ENCODE measurements around the gene LAMTOR5. TPM values are rescaled to one million over a fixed set of nuclear protein-coding genes. Genes with fewer than 3 reads are reported as not detected.
A peak's percentile ranks its signal among the peaks of the same experiment; 100 is the strongest.

The LAMTOR5 gene
- total RNA-seq (2014; rRNA removed; shearing (Covaris generic)) (67.1 and 145 TPM in 2 replicates), polyA plus RNA-seq (2016; fragmentation: Nextera tagmentation; extraction: Ambion mirVana) (307 and 318 TPM in 2 replicates)

GRCh38 chr1:110407260-110408210 is at the start of gene LAMTOR5:
TSS of gene LAMTOR5 (minus strand) at chr1:110407694. CDS start at chr1:110407620, 74 bp downstream.
- no peaks in the 10 kb centered on the region for H3K9me2 ChIP-seq (ENCODE audit: insufficient read depth)
- in situ Hi-C loops (cut with MboI) = loop anchor here (5.0 kb wide), 1 partner anchor 50 kb away; no protein-coding TSS in a partner anchor
- H2AFZ ChIP-seq = peak within 1 kb of the TSS; percentile 100
- peak within 1 kb of the TSS; percentile 76 for H3K27ac ChIP-seq
- DNase-seq = peak; percentile 93
- H3K9me3 ChIP-seq (ENCODE audit: low read depth) = no peaks in the 10 kb centered on the region
- peaks cover 6% of the 10 kb centered on the region; the same call in 1 of the 2 replicates for H3F3A ChIP-seq (ENCODE audit: insufficient read depth)
- peaks cover 12% of the 10 kb centered on the region for H3K4me1 ChIP-seq (ENCODE audit: insufficient read depth)
- 1% methylated on average over 63 to 76 of the region's 76 CpGs for WGBS, 2 experiments (ENCODE audit: low coverage in 1 of 2, low lambda C conversion rate in 2 of 2, missing lambda C conversion rate in 2 of 2)
- H3K9ac ChIP-seq = peak within 1 kb of the TSS; percentile 96
- no peaks in the 10 kb centered on the region for H3K27me3 ChIP-seq (replicated peaks; ENCODE audit: insufficient read depth)
- peaks cover 22% of the 10 kb centered on the region for H3K36me3 ChIP-seq (ENCODE audit: low read depth)
- no peaks in the 10 kb centered on the region for H4K20me1 ChIP-seq (ENCODE audit: insufficient read depth)
- H3K79me2 ChIP-seq (ENCODE audit: insufficient read depth) = peaks cover 51% of the 10 kb centered on the region
- peak within 1 kb of the TSS; percentile 99 for H3K4me3 ChIP-seq
- TF ChIP-seq EZH2phosphoT487 (IDR thresholded peaks at IDR 0.05; ENCODE audit: insufficient read depth, low read depth) (no peak), EZH2 (IDR thresholded peaks at IDR 0.05; ENCODE audit: insufficient read depth, poor library complexity, severe bottlenecking) (no peak)
- H3K4me2 ChIP-seq (ENCODE audit: unreplicated experiment) = peak within 1 kb of the TSS; percentile 100

GRCh38 chr1:110457206-110457605 is 49.7 kb upstream of the LAMTOR5 start:
- no peak for DNase-seq
- Histone ChIP-seq H3K9me3 (ENCODE audit: low read depth) (no peaks in the 10 kb centered on the region), H3K9ac (no peak overlapping the region), H2AFZ (no peak overlapping the region), H3F3A (ENCODE audit: insufficient read depth) (no peaks in the 10 kb centered on the region), H4K20me1 (ENCODE audit: insufficient read depth) (no peaks in the 10 kb centered on the region), H3K27me3 (replicated peaks; ENCODE audit: insufficient read depth) (peaks cover 7% of the 10 kb centered on the region), H3K79me2 (ENCODE audit: insufficient read depth) (no peaks in the 10 kb centered on the region), H3K27ac (no peak overlapping the region), H3K36me3 (ENCODE audit: low read depth) (no peaks in the 10 kb centered on the region), H3K9me2 (ENCODE audit: insufficient read depth) (no peaks in the 10 kb centered on the region), H3K4me3 (no peak overlapping the region), H3K4me1 (ENCODE audit: insufficient read depth) (no peaks in the 10 kb centered on the region), H3K4me2 (ENCODE audit: unreplicated experiment) (no peak overlapping the region)
- WGBS, 2 experiments (ENCODE audit: low coverage in 1 of 2, low lambda C conversion rate in 2 of 2, missing lambda C conversion rate in 2 of 2) = 68 to 79% methylated on average over 5 of the region's 5 CpGs
- in situ Hi-C loops (cut with MboI) = loop anchor here (5.0 kb wide), 1 partner anchor 50 kb away; the partner anchor contains the start of gene LAMTOR5
- TF ChIP-seq EZH2 (IDR thresholded peaks at IDR 0.05; ENCODE audit: insufficient read depth, poor library complexity, severe bottlenecking) (no peak), EZH2phosphoT487 (IDR thresholded peaks at IDR 0.05; ENCODE audit: insufficient read depth, low read depth) (no peak)

GRCh38 chr1:110455151-110455550 is 47.7 kb upstream of the LAMTOR5 start:
- Histone ChIP-seq H3K27me3 (replicated peaks; ENCODE audit: insufficient read depth) (peaks cover 26% of the 10 kb centered on the region), H3K9me2 (ENCODE audit: insufficient read depth) (no peaks in the 10 kb centered on the region), H2AFZ (no peak overlapping the region), H3K9me3 (ENCODE audit: low read depth) (no peaks in the 10 kb centered on the region), H3K27ac (no peak overlapping the region), H3K4me2 (ENCODE audit: unreplicated experiment) (no peak overlapping the region), H3K79me2 (ENCODE audit: insufficient read depth) (no peaks in the 10 kb centered on the region), H3K4me1 (ENCODE audit: insufficient read depth) (no peaks in the 10 kb centered on the region), H3K9ac (no peak overlapping the region), H3F3A (ENCODE audit: insufficient read depth) (no peaks in the 10 kb centered on the region), H3K36me3 (ENCODE audit: low read depth) (no peaks in the 10 kb centered on the region), H3K4me3 (no peak overlapping the region), H4K20me1 (ENCODE audit: insufficient read depth) (no peaks in the 10 kb centered on the region)
- in situ Hi-C loops (cut with MboI) = loop anchor here (5.0 kb wide), 1 partner anchor 48 kb away; the partner anchor contains the start of gene LAMTOR5
- WGBS, 2 experiments (ENCODE audit: low coverage in 1 of 2, low lambda C conversion rate in 2 of 2, missing lambda C conversion rate in 2 of 2) = 66 to 72% methylated on average over 8 of the region's 8 CpGs
- no peak for DNase-seq
- no peak for TF ChIP-seq EZH2 (IDR thresholded peaks at IDR 0.05; ENCODE audit: insufficient read depth, poor library complexity, severe bottlenecking)
- TF ChIP-seq EZH2phosphoT487 (IDR thresholded peaks at IDR 0.05; ENCODE audit: insufficient read depth, low read depth) = no peak

DNA sequence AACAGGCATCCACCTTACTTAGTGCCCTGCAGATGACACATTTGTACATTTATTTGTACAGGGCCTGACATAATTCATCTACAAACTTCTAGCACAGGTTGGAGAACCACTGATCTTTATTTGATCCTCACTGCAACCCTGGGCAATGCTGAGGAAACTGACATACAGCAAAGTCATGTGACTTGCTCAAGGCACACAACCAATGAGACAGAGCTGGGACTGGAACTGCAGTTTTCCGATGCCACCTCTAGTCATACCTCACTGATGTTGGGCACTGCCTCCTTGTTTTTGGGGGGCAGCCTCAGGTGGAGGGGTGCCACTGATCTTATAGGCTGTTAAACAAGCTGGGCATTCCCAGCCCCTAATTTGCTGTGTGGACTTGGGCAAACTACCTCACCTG is 46.8 kb upstream of the LAMTOR5 start:
- no peak overlapping the region for H3K4me3 ChIP-seq
- 88 to 100% methylated on average over 1 of the region's 1 CpG for WGBS, 2 experiments (ENCODE audit: low coverage in 1 of 2, low lambda C conversion rate in 2 of 2, missing lambda C conversion rate in 2 of 2)
- peaks cover 35% of the 10 kb centered on the region for H3K27me3 ChIP-seq (replicated peaks; ENCODE audit: insufficient read depth)
- H4K20me1 ChIP-seq (ENCODE audit: insufficient read depth) = no peaks in the 10 kb centered on the region
- H3K79me2 ChIP-seq (ENCODE audit: insufficient read depth) = no peaks in the 10 kb centered on the region
- no peak for TF ChIP-seq EZH2 (IDR thresholded peaks at IDR 0.05; ENCODE audit: insufficient read depth, poor library complexity, severe bottlenecking)
- no peak for TF ChIP-seq EZH2phosphoT487 (IDR thresholded peaks at IDR 0.05; ENCODE audit: insufficient read depth, low read depth)
- no peaks in the 10 kb centered on the region for H3K36me3 ChIP-seq (ENCODE audit: low read depth)
- H3F3A ChIP-seq (ENCODE audit: insufficient read depth) = no peaks in the 10 kb centered on the region
- no peaks in the 10 kb centered on the region for H3K4me1 ChIP-seq (ENCODE audit: insufficient read depth)
- H3K27ac ChIP-seq = no peak overlapping the region
- H3K4me2 ChIP-seq (ENCODE audit: unreplicated experiment) = no peak overlapping the region
- no peak for DNase-seq
- no peaks in the 10 kb centered on the region for H3K9me2 ChIP-seq (ENCODE audit: insufficient read depth)
- no peaks in the 10 kb centered on the region for H3K9me3 ChIP-seq (ENCODE audit: low read depth)
- H3K9ac ChIP-seq = no peak overlapping the region
- no peak overlapping the region for H2AFZ ChIP-seq
- in situ Hi-C loops (cut with MboI) = no loop called here

Measured in GM23248 (cell line).